ENCODE results near the gene SMARCD1.

The SMARCD1 gene

GRCh38 chr12:50057000-50057841 is 27.9 kb upstream of the SMARCD1 start, which contains the start of gene ASIC1:
Gene ASIC1 (plus strand): TSS chr12:50057596. CDS start chr12:50058767, 1,171 bp downstream.
- no peak for FAIRE-seq

DNA sequence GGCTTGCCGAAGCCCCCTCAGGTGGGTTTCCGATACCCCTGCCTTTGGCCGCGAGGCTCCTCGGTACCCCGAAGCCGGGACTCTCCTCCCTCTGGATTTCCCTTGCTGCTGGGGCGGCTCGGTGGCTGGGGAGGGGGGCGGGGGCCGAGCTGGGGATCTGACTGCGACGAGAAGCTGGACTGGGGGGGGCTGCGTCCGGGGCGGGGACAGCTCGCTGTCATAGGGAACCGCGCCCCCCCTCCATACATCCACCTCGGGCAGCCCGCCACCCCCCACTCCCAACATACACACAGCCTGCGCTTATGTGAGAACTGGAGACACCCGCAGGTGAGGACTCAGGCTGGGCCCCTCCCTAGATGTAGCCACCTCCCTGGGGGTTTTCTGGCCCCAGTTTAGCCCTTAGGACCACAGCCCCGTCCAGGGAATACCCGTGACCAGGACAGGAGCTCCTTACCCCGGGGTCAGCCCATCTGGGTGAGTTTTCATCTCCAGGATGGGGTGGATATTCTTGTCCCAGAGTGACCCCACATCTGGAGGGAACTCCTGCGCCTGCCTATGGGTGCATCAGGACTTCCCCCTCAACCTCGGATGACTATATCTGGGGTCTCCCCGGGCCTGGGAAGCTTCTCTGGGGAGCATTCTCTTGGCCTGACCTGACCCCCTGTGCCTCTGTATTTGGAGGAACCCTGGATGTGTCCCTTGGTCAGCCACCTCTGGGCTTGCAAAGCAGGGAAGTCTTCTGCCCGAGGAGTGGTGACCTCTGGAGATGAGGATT is 27.1 kb upstream of the SMARCD1 start:
- no peak for FAIRE-seq

GRCh38 chr12:50058743-50059312 is 26.3 kb upstream of the SMARCD1 start:
- no peak for FAIRE-seq

DNA sequence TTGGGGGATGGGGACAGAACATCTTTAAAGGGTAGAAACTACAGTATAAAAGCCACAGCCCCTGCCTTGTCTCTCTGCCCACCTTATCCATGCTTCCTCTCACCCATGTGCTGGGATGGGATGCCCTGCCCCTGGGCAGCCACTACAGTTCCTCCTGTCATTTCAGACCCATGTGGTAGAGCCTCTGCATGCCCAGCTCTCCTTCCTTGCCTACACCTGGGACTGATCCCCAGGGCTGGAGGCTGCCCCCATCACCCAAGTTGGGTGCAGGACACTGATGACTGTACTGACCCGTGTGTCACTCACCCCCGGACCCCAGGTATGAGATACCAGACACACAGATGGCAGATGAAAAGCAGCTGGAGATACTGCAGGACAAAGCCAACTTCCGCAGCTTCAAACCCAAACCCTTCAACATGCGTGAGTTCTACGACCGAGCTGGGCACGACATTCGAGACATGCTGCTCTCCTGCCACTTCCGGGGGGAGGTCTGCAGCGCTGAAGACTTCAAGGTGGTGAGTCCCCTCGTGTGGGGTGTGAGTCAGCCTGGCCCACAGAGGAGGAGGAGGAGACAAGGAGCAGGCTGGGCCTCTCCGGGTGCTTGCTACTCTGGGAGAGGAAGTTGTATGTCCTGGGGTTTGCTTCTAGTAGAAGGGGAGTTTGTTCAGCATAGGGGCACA is 25.6 kb upstream of the SMARCD1 start:
- no peak for FAIRE-seq

DNA sequence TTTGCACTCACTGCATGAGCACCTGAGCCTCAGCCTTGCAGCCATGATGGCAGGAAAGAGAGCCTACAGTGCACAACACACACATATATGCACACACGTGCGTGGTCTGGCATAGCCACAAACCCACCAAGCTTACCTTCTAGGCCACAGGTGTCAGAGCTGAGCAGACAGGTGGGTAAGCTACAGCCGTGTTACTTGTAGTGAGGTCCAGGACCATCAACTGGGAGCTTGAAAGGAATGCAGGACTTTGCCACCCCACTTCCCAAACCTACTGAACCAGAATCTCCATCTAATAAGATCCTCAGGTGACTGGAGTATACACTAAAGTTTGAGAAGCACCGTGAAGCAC is 25.0 kb upstream of the SMARCD1 start:
- FAIRE-seq: no peak

DNA sequence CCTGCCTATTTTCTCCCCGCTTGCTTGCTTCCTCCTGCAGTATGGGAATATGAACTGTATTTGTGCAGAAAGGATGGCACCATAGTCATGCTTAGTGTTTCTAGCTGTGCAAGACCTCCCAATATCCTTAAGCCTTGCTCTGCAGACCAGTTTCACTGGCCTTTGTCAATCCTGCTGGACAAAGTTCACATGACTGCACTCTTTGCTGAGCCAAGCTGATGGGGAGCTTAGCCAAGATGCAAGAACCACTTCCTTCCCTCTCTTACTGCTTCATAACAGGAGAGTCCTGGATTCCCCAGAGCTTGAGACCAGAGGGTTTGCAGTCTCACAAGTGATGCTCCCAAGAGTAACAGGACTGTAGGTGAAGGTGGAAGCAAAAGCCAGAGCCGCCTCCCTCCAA is 24.0 kb upstream of the SMARCD1 start:
- FAIRE-seq: no peak

GRCh38 chr12:50061946-50062686 is 23.0 kb upstream of the SMARCD1 start:
- no peak for FAIRE-seq

- FAIRE-seq: no peak
Measured at GRCh38 chr12:50062728-50063460, 22.2 kb upstream of the SMARCD1 start.

GRCh38 chr12:50065726-50066310 is 19.3 kb upstream of the SMARCD1 start:
- no peak for FAIRE-seq

DNA sequence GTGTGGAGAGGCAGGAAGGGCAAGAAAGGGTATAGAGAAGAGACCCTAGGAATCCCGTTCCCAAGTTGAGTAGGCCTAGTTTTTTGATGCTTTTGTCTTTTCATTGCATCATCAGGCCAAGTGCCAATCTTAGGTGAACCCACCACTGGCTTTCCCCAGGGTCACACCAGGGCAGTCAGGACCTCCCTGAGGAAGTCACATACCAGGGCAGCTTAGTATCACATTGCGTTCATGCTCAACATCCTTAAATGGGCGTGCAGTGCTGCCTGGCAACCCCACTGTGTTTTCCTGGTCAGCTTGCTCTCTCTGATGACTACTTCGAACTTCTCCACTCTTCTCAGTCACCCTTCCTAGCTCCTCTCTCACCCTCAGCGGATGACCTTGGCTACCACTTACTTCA is 18.7 kb upstream of the SMARCD1 start:
- FAIRE-seq: no peak

DNA sequence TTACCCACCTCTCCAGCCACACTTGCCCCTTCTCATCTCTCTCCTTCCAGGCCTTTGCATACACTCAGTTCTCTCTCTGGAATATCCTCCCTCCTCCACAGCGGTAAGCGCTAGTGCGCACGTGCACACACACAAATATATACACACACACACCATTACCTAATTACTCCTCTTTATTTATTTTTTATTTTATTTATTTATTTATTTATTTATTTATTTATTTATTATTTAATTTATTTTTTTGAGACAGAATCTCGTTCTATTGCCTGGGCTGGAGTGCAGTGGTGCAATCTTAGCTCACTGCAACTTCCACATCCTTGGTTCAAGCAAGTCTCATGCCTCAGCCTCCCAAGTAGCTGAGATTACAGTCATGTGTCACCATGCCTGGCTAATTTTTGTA is 16.1 kb upstream of the SMARCD1 start:
- FAIRE-seq: no peak

GRCh38 chr12:50069539-50069938 is 15.6 kb upstream of the SMARCD1 start:
- no peak for FAIRE-seq

GRCh38 chr12:50070314-50071060 is 14.7 kb upstream of the SMARCD1 start:
- FAIRE-seq: no peak

DNA sequence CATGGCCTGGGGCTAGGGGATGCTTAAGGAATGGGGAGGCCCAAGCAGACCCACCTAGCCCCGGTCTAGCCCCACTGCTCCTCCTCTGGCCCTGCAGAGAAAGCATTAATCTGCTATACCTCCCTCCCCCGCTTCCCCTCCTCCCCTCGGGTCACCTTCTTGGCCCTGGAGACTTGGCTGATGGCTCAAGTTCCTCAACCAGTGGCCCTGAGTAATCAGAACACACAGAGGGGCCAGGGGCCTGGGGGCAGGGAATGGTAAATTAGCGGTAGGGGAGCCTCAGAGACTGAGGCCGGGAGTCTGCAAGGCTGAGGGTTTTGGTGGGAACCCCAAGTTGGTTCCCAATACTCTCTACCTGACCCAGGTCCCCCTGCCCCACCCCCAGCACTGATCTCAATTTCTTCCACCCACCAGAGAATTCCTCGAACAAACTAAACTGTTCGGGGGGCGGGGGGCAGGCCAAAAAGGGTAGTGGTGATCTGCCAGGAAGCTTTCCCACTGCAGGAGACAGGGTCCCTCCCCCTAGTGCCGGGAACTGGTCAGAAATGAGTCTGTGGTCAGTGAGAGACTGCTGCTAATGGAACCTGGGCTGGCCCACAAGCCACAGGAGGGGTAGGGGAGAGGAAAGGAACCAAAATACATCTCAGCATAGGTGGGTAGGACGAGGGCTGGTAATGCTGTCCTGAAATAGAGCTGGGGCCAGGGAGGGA is 12.8 kb upstream of the SMARCD1 start:
- no peak for FAIRE-seq

- FAIRE-seq: no peak
Measured at GRCh38 chr12:50073206-50073605, 11.9 kb upstream of the SMARCD1 start.

DNA sequence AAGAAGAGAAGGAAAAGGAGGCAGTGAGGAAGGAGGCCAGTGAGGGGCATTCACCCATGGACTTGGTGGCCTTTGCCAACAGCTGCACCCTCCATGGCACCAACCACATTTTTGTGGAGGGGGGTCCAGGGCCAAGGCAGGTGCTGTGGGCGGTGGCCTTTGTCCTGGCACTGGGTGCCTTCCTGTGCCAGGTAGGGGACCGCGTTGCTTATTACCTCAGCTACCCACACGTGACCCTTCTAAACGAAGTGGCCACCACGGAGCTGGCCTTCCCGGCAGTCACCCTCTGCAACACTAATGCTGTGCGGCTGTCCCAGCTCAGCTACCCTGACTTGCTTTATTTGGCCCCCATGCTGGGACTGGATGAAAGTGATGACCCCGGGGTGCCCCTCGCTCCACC is 11.4 kb upstream of the SMARCD1 start:
- no peak for FAIRE-seq

GRCh38 chr12:50074936-50075807 is 10.0 kb upstream of the SMARCD1 start:
- FAIRE-seq: no peak

- FAIRE-seq: no peak
Measured at GRCh38 chr12:50075808-50076170, 9.4 kb upstream of the SMARCD1 start.

GRCh38 chr12:50077099-50077498 is 8.0 kb upstream of the SMARCD1 start:
- no peak for FAIRE-seq
